C4-2B (cell line): ENCODE data around the gene COL4A1.

Experiments
- H3K27ac ChIP-seq: fragments of 450-650 bp; 2 replicates; pipeline ENCODE4 v1.5.1; 2017
- ZFX ChIP-seq: fragments of 450-650 bp; IDR thresholded peaks from 2 replicates; pipeline ENCODE4 v1.6.1; 2017
- TF ChIP-seq, protein P1 (sequence below): fragments of 450-650 bp; conservative IDR thresholded peaks from 2 replicates; pipeline ENCODE4 v1.5.1; 2017; ENCODE audit warnings: mild to moderate bottlenecking

Gene COL4A1

DNA sequence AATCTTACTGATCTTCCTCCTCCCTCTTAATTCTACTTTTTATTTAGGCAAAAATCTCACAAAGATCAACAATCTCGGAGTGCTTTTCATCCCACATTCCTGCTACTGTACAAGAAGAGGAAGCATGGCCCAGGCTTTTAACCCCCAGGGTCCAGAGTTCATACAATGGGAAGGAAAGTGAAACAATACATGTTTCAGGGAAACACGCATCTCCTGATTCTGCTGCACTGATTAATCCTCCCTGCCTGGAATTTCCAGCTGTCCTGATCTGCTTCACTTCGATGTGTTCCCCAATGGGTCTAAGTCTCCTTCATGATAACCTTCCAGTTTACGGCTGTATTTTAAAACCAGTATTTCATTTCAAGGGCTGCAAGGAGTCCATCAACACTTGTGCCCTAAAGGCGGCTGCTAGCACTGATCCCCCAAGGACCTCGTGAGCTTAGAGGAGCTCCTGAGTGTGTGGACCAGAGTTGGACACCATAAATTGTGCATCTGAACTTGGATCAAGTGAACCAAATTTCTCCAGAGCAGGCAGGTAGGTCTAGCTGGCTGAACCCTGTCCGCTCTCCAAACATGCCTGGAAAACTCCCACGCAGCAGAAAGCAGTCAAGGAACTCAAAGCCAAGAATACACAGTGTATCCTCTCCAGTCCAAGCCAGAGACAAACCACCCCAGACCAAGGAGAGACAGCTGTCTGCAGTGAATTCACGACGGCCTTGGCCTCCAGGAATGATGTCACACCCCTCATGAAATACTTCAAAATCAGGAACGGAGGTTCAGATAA lies 44.3 kb downstream of the COL4A1 start:
- H3K27ac ChIP-seq: no peak overlapping the region
- TF ChIP-seq ZFX: no peak
- TF ChIP-seq, protein P1, sequence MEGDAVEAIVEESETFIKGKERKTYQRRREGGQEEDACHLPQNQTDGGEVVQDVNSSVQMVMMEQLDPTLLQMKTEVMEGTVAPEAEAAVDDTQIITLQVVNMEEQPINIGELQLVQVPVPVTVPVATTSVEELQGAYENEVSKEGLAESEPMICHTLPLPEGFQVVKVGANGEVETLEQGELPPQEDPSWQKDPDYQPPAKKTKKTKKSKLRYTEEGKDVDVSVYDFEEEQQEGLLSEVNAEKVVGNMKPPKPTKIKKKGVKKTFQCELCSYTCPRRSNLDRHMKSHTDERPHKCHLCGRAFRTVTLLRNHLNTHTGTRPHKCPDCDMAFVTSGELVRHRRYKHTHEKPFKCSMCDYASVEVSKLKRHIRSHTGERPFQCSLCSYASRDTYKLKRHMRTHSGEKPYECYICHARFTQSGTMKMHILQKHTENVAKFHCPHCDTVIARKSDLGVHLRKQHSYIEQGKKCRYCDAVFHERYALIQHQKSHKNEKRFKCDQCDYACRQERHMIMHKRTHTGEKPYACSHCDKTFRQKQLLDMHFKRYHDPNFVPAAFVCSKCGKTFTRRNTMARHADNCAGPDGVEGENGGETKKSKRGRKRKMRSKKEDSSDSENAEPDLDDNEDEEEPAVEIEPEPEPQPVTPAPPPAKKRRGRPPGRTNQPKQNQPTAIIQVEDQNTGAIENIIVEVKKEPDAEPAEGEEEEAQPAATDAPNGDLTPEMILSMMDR: no peak

DNA sequence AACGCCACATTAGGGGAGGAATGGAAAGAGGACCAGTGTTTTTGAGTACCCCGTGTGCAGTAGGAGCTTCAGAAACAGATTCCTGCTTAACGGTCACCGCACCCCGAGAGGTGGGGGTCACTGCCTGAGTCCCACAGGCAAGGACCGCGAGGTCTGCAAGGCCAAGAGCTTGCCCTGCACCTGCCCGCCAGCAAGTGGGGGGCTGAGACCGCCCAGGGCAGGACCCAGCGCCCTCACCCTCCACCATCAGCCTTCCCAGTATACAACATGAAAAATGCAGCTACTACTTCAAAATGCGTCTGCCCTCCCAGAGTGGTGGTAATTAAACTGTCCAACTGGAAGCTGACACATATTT lies 44.9 kb downstream of the COL4A1 start:
- H3K27ac ChIP-seq: no peak overlapping the region
- no peak for TF ChIP-seq ZFX
- TF ChIP-seq, protein P1: no peak

DNA sequence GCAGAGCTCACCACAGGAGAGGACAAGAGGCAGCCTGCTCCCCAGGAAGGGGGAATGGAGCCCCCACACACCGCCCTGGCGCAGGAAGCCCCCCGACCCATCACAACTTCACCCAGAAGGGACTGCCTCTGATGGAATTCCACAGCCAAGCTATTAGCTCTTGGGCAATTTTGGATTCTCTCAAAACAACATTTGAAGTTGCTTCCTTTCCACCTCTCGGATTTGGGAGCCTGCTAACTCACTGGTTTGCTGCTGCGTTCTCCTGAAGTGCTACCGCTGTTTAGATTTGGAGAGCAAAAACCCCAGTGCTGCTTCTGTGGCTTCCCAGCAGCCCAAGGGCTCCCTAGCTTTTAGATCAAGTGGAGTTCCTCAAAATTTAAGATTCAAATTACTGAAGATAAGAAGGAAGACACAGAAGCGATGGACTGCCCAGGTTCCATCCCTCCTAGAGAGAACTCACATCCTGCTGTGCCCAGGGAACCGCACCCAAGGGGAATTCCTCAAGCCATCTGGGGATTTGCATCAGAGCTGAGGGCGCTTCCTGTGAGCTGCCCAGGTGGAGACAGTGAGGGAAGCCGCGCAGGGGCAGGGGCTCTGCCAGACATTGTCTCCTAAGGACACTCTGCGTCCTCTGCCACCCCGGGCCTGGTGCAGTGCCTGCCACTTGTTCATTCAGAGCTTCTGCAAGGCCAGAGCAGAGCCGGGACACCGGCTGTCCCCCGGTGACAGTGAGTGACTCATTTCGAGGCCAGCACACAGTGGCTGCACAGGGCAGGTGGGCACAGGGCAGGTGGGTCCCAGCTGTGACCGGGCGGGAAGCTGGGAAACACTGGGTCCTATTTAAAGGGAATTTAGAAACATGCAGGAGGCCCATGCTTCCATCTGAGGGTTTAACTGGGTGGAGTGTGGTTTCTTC lies 45.5 kb downstream of the COL4A1 start:
- TF ChIP-seq ZFX: no peak
- TF ChIP-seq, protein P1: no peak
- no peak overlapping the region for H3K27ac ChIP-seq

DNA sequence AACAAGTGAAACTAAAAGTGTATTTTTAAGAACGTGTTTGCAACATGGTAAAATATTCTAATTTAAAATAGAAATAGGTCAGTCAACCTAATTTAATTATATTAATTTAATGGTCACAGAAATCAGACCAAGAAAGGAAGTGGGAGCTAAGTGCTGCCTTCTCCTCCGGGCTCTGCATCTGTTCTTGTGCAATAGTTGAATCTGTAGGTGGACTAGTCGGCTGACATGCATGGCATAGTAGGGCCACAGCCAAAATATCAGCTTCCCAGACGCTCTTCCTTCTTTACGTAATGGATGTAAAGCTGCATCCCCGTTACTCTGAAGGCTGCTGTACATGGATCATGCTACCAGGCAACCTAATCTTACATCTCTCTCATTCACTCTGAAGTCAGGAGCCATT lies 47.3 kb downstream of the COL4A1 start:
- H3K27ac ChIP-seq: no peak overlapping the region
- TF ChIP-seq ZFX: no peak
- TF ChIP-seq, protein P1: no peak

DNA sequence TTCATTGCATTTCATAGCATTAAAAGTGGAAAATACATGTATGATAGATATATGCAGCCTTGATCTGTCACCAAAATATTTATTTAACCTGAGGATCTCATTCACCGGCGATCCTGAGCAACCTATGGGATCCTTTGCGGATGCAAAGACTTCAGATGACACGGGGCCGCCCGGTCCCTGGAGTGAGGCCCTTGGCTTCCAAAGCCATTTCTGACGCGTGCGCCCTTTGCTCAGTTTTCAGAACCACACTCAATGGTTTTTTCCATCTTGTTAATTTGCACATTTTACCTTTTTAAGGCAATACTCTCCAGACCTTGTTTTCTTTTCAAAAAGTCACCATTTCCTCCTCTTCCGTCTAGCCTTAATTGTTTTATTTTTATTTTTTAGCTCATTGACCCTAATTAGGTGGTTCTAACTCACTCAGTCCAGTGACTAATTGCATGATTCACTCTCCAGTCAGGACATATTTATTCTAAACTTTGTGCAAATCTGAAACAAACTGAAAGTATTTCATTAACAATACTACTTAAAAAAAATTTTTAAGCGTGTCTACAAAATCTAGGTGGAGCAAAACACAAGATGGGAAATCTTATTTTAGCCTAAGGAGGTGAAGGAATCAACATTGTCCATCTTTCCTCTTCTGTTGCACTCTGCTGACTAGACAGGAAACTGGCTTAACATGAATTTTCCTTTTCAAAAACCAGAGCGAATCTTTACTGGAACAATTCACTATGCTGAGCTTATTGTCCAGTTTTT lies 47.9 kb downstream of the COL4A1 start:
- no peak overlapping the region for H3K27ac ChIP-seq
- no peak for TF ChIP-seq ZFX
- TF ChIP-seq, protein P1: no peak

DNA sequence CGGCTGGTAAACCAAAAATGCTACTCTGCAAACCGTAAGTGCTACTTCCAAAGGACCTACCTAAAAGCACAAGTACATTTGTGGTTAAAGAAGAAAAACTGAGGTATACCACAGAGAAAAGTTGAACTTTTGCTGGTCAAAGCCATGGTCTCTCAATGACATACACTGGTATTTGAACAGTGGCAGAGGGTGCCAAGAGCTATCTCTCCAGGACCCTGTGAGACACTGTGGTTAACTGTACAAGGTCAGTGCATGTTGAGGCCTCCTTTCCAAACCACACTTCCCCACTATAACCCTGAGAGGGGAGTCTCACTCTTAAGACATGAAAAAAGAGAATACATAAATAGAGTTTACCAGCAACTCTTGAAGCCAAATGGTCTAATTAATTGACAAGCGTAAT lies 49.5 kb downstream of the COL4A1 start:
- no peak overlapping the region for H3K27ac ChIP-seq
- TF ChIP-seq, protein P1: no peak
- no peak for TF ChIP-seq ZFX
